Neural progenitor cell (in vitro differentiated cells): Measurements from ENCODE around the gene STK40. TPM values are rescaled to one million over a fixed set of nuclear protein-coding genes. Genes with fewer than 3 reads are reported as not detected.

Source experiments
- DNase-seq: peaks from one replicate; pipeline ENCODE4 v3.0.0-alpha.2; 2016; ENCODE audit warnings: low spot score
- H2AFZ ChIP-seq: fragments of 200-600 bp; sonication (generic); replicated peaks from 2 replicates; pipeline ENCODE4 v1.6.1; 2016; ENCODE audit warnings: antibody characterized with exemption
- H3F3A ChIP-seq: fragments of 200-600 bp; sonication (generic); 2 replicates; pipeline ENCODE4 v1.6.1; 2016; ENCODE audit warnings: antibody characterized with exemption, low read depth
- H3K27ac ChIP-seq: fragments of 200-600 bp; sonication (generic); 2 replicates; pipeline ENCODE4 v1.5.1; 2016; ENCODE audit warnings: mild to moderate bottlenecking
- H3K27me3 ChIP-seq: fragments of 200-600 bp; sonication (generic); 2 replicates; pipeline ENCODE4 v1.6.1; 2016; ENCODE audit warnings: mild to moderate bottlenecking, moderate library complexity
- H3K36me3 ChIP-seq: fragments of 200-600 bp; sonication (generic); 2 replicates; pipeline ENCODE4 v1.5.1; 2016
- H3K4me1 ChIP-seq: fragments of 200-600 bp; sonication (generic); 2 replicates; pipeline ENCODE4 v1.6.1; 2016; ENCODE audit warnings: mixed run types
- H3K4me2 ChIP-seq: fragments of 200-600 bp; sonication (generic); 2 replicates; pipeline ENCODE4 v1.6.1; 2016
- H3K4me3 ChIP-seq: fragments of 200-600 bp; sonication (generic); 2 replicates; pipeline ENCODE4 v1.5.1; 2016
- H3K79me2 ChIP-seq: fragments of 200-600 bp; sonication (generic); 2 replicates; pipeline ENCODE4 v1.6.1; 2016; ENCODE audit warnings: low read depth
- H3K9ac ChIP-seq: fragments of 200-600 bp; sonication (generic); 2 replicates; pipeline ENCODE4 v1.6.1; 2016
- H3K9me3 ChIP-seq: fragments of 200-600 bp; sonication (generic); 2 replicates; pipeline ENCODE4 v1.5.1; 2016; ENCODE audit warnings: low read depth
- H4K20me1 ChIP-seq: fragments of 200-600 bp; sonication (generic); 2 replicates; pipeline ENCODE4 v1.6.1; 2016; ENCODE audit warnings: low read depth
- H3K27ac Mint-ChIP-seq: 3 replicates; pipeline ENCODE4 v1.8.0; 2021; ENCODE audit warnings: mixed read lengths
- H3K27me3 Mint-ChIP-seq: 2 replicates; pipeline ENCODE4 v1.8.0; 2022; ENCODE audit warnings: low read depth, mild to moderate bottlenecking, inconsistent platforms, moderate library complexity, mixed read lengths; ENCODE audit not compliant: insufficient read depth
- H3K36me3 Mint-ChIP-seq: 3 replicates; pipeline ENCODE4 v1.8.0; 2021; ENCODE audit warnings: mixed read lengths
- H3K4me1 Mint-ChIP-seq: 3 replicates; pipeline ENCODE4 v1.8.0; 2021; ENCODE audit warnings: mixed read lengths
- H3K4me3 Mint-ChIP-seq: 3 replicates; pipeline ENCODE4 v1.8.0; 2021; ENCODE audit warnings: mild to moderate bottlenecking, moderate library complexity, mixed read lengths
- H3K9me3 Mint-ChIP-seq: 3 replicates; pipeline ENCODE4 v1.8.0; 2020; ENCODE audit warnings: mixed read lengths
- EZH2 ChIP-seq: fragments of 200-600 bp; sonication (generic); IDR thresholded peaks from 2 replicates; pipeline ENCODE4 v1.6.1; 2017; ENCODE audit warnings: antibody characterized with exemption, mild to moderate bottlenecking, moderate library complexity
- EZH2phosphoT487 ChIP-seq: fragments of 200-600 bp; sonication (generic); IDR thresholded peaks from 2 replicates; pipeline ENCODE4 v1.6.1; 2017; ENCODE audit warnings: antibody characterized with exemption
- total RNA-seq: library from RNA; depleted of rRNA; stranded (reverse); fragments of >200 nt; gene quantifications from 2 replicates; pipeline ENCODE4 v1.2.3, GENCODE V29; 2015; ENCODE audit warnings: low replicate concordance
- TF ChIP-seq, protein P1 (sequence below): fragments of 200-600 bp; sonication (generic); IDR thresholded peaks from 2 replicates; pipeline ENCODE4 v1.5.1; 2017; ENCODE audit warnings: antibody characterized with exemption, mild to moderate bottlenecking

Gene STK40
- total RNA-seq, 1 donor from 2014 or later, result 5.3 TPM

DNA sequence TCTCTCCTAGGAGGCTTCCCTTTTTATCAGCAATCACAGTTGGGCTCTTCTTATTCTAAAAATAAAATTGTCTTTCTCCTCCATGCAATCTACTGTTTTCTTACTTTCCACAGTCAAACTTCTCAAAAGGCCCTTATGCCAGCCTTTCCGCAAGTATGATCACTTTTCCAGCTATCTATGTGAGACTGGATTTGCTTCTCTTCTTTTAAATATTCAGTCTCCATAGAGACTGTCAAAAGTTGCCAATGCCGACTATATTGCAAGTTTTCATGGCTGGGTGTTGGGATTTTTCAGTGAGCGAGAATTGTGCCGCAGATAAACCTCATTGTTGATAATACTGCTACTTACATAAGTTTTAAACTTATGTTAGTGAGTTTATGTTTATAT, 16.8 kb upstream of the STK40 start:
- Histone ChIP-seq H3K4me2 (no peak overlapping the region), H3K27ac (no peak overlapping the region), H2AFZ (no peak overlapping the region), H3K4me1 (peaks cover 10% of the 10 kb centered on the region), H3K9me3 (no peaks in the 10 kb centered on the region), H3K27me3 (no peaks in the 10 kb centered on the region), H3K9ac (no peak overlapping the region), H3F3A (peaks cover 43% of the 10 kb centered on the region), H3K36me3 (no peaks in the 10 kb centered on the region), H3K4me3 (no peak overlapping the region), H4K20me1 (no peaks in the 10 kb centered on the region), H3K79me2 (no peaks in the 10 kb centered on the region)
- Mint-ChIP-seq H3K27me3 (no peaks in the 10 kb centered on the region), H3K36me3 (peaks cover 3% of the 10 kb centered on the region), H3K4me3 (peak overlapping the region; percentile 51), H3K27ac (no peak overlapping the region), H3K4me1 (peaks cover 21% of the 10 kb centered on the region), H3K9me3 (no peaks in the 10 kb centered on the region)
- no peak for DNase-seq
- TF ChIP-seq, protein P1, sequence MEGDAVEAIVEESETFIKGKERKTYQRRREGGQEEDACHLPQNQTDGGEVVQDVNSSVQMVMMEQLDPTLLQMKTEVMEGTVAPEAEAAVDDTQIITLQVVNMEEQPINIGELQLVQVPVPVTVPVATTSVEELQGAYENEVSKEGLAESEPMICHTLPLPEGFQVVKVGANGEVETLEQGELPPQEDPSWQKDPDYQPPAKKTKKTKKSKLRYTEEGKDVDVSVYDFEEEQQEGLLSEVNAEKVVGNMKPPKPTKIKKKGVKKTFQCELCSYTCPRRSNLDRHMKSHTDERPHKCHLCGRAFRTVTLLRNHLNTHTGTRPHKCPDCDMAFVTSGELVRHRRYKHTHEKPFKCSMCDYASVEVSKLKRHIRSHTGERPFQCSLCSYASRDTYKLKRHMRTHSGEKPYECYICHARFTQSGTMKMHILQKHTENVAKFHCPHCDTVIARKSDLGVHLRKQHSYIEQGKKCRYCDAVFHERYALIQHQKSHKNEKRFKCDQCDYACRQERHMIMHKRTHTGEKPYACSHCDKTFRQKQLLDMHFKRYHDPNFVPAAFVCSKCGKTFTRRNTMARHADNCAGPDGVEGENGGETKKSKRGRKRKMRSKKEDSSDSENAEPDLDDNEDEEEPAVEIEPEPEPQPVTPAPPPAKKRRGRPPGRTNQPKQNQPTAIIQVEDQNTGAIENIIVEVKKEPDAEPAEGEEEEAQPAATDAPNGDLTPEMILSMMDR, result no peak
- TF ChIP-seq EZH2 (no peak), EZH2phosphoT487 (no peak)

DNA sequence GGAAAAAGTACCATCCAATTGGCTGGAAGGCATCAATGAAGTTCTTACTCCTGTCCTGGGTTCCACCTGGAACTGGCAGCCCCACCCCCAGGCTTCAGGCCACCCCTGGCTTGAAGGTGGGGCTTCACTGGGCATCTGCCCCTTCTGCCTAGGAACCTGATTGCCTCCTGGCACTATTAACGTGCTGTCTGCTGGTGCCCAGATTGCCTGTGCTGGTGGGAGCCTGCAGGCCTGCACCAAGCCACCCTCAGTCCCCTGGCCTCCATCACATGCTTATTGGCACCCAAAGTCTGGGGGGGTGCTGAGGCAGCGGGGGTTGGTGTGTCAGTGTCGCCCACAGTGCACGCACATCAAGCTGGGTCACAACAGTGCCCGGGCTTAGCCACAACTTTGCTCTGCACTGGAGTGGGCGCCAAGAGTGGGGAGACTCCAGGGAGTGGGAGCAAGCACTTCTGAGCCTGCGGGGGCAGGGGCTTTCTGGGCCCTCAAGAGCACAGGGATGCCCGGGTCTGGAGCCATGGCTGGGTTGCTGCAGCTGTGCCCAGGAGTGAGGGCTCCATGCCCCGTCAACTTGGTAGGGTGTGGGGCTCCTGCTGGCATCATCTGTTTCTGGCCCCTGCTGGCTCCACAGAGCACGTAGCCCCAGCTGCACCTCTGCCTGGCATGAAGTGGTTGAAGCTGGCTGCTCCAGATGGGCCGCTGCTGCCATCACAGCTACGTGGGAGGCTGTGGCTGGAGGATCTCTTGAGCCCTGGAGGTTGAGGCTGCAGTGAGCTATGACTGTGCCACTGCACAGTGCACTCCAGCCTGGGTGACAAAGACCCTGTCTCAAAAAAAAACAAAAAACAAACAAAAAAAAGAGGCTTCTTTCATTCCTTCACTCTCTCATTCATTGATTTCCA, 16.1 kb upstream of the STK40 start:
- Histone ChIP-seq H2AFZ (peak overlapping the region; percentile 75), H3K9me3 (no peaks in the 10 kb centered on the region), H3K27ac (peak overlapping the region; percentile 19), H3K4me2 (peak overlapping the region; percentile 73), H3F3A (peaks cover 49% of the 10 kb centered on the region), H3K4me1 (peaks cover 13% of the 10 kb centered on the region), H3K79me2 (peaks cover 5% of the 10 kb centered on the region), H3K4me3 (peak overlapping the region; percentile 46), H3K27me3 (no peaks in the 10 kb centered on the region), H3K36me3 (no peaks in the 10 kb centered on the region), H3K9ac (no peak overlapping the region), H4K20me1 (no peaks in the 10 kb centered on the region)
- H3K27me3 Mint-ChIP-seq, result peaks cover 2% of the 10 kb centered on the region
- TF ChIP-seq EZH2 (no peak), EZH2phosphoT487 (no peak)
- TF ChIP-seq, protein P1, result no peak
- DNase-seq, result no peak
- peaks cover 25% of the 10 kb centered on the region for H3K4me1 Mint-ChIP-seq
- H3K36me3 Mint-ChIP-seq, result no peaks in the 10 kb centered on the region
- peak overlapping the region; percentile 87 for H3K4me3 Mint-ChIP-seq
- H3K9me3 Mint-ChIP-seq, result no peaks in the 10 kb centered on the region
- H3K27ac Mint-ChIP-seq, result peak overlapping the region; percentile 98

GRCh38 chr1:36400825-36401601, 15.3 kb upstream of the STK40 start:
- H3K4me1 ChIP-seq, result peaks cover 16% of the 10 kb centered on the region
- H3K27me3 Mint-ChIP-seq, result peaks cover 2% of the 10 kb centered on the region
- H3K4me2 ChIP-seq, result peak overlapping the region; percentile 73
- TF ChIP-seq, protein P1, result no peak
- TF ChIP-seq EZH2 (no peak), EZH2phosphoT487 (no peak)
- peaks cover 50% of the 10 kb centered on the region for H3F3A ChIP-seq
- H3K36me3 Mint-ChIP-seq, result no peaks in the 10 kb centered on the region
- H3K27ac ChIP-seq, result peak overlapping the region; percentile 19
- no peaks in the 10 kb centered on the region for H3K36me3 ChIP-seq
- no peaks in the 10 kb centered on the region for H4K20me1 ChIP-seq
- no peaks in the 10 kb centered on the region for H3K9me3 Mint-ChIP-seq
- peaks cover 31% of the 10 kb centered on the region for H3K4me1 Mint-ChIP-seq
- peak overlapping the region; percentile 87 for H3K4me3 Mint-ChIP-seq
- H3K79me2 ChIP-seq, result peaks cover 13% of the 10 kb centered on the region
- H3K27me3 ChIP-seq, result no peaks in the 10 kb centered on the region
- DNase-seq, result peak; percentile 91
- peak overlapping the region; percentile 98 for H3K27ac Mint-ChIP-seq
- no peaks in the 10 kb centered on the region for H3K9me3 ChIP-seq
- peak overlapping the region; percentile 75 for H2AFZ ChIP-seq
- H3K4me3 ChIP-seq, result peak overlapping the region; percentile 46
- H3K9ac ChIP-seq, result peak overlapping the region; percentile 2
